Glutamatergic neuron (in vitro differentiated cells): ENCODE results near the gene TSC22D1. TPM values are rescaled to one million over a fixed set of nuclear protein-coding genes. Genes with fewer than 3 reads are reported as not detected.

Experiments
- DNase-seq: peaks from one replicate; pipeline ENCODE4 v3.0.0; 2022
- H3K27ac Mint-ChIP-seq: one replicate; pipeline ENCODE4 v1.8.0; 2020; ENCODE audit warnings: mild to moderate bottlenecking, mixed read lengths, inconsistent platforms; ENCODE audit not compliant: unreplicated experiment
- H3K27me3 Mint-ChIP-seq: one replicate; pipeline ENCODE4 v1.8.0; 2020; ENCODE audit warnings: mild to moderate bottlenecking, moderate library complexity, mixed read lengths, inconsistent platforms; ENCODE audit not compliant: unreplicated experiment
- H3K36me3 Mint-ChIP-seq: one replicate; pipeline ENCODE4 v1.8.0; 2020; ENCODE audit warnings: mild to moderate bottlenecking, mixed read lengths, inconsistent platforms; ENCODE audit not compliant: unreplicated experiment
- H3K4me1 Mint-ChIP-seq: one replicate; pipeline ENCODE4 v1.8.0; 2020; ENCODE audit warnings: mild to moderate bottlenecking, low read depth, mixed read lengths, inconsistent platforms; ENCODE audit not compliant: unreplicated experiment
- H3K4me3 Mint-ChIP-seq: one replicate; pipeline ENCODE4 v1.8.0; 2020; ENCODE audit warnings: mild to moderate bottlenecking, mixed read lengths, inconsistent platforms; ENCODE audit not compliant: unreplicated experiment
- H3K9me3 Mint-ChIP-seq: one replicate; pipeline ENCODE4 v1.8.0; 2020; ENCODE audit warnings: mild to moderate bottlenecking, moderate library complexity, mixed read lengths, inconsistent platforms; ENCODE audit not compliant: unreplicated experiment
- CTCF ChIP-seq: fragments of 200-600 bp; sonication (generic); IDR thresholded peaks from one replicate; pipeline ENCODE4 v1.5.0; 2021; ENCODE audit not compliant: partially characterized antibody, unreplicated experiment
- long read RNA-seq: library from polyadenylated mRNA; unstranded; transcript quantifications from one replicate; pipeline ENCODE4 v2.0.0, GENCODE V29; 2020; ENCODE audit not compliant: unreplicated experiment
- total RNA-seq: library from RNA; stranded (reverse); fragmentation: NEBNext Ultra II Directional; extraction: Animal tissue kit (Norgen Biotek cat#: 25700); gene quantifications from one replicate; pipeline ENCODE4 v1.2.1, GENCODE V29; 2021; ENCODE audit not compliant: unreplicated experiment

The TSC22D1 gene
- 111 TPM for total RNA-seq
- long read RNA-seq, full-length matches to known transcripts, result 144 of 147 reads
- long read RNA-seq, partial matches to known transcripts, result 1 of 147 reads
- long read RNA-seq, other reads (novel, unspliced or antisense), result 2 of 147 reads

GRCh38 chr13:44575741-44576350 is at the start of gene TSC22D1:
TSC22D1 (minus strand) TSS chr13:44576330; CDS start chr13:44576074, 256 bp downstream.
- peak; percentile 52 for DNase-seq
- Mint-ChIP-seq H3K36me3 (no peaks in the 10 kb centered on the region), H3K4me3 (peak within 1 kb of the TSS; percentile 91), H3K27ac (peak within 1 kb of the TSS; percentile 92), H3K4me1 (peaks cover 38% of the 10 kb centered on the region), H3K27me3 (peaks cover 9% of the 10 kb centered on the region), H3K9me3 (peaks cover 16% of the 10 kb centered on the region)
- TF ChIP-seq CTCF, result no peak

GRCh38 chr13:44622708-44623107 is 46.6 kb upstream of the TSC22D1 start:
- no peak for TF ChIP-seq CTCF
- peaks cover 2% of the 10 kb centered on the region for H3K27me3 Mint-ChIP-seq
- no peak overlapping the region for H3K4me3 Mint-ChIP-seq
- H3K4me1 Mint-ChIP-seq, result no peaks in the 10 kb centered on the region
- H3K27ac Mint-ChIP-seq, result no peak overlapping the region
- DNase-seq, result no peak
- H3K36me3 Mint-ChIP-seq, result no peaks in the 10 kb centered on the region
- H3K9me3 Mint-ChIP-seq, result no peaks in the 10 kb centered on the region

- no peak for TF ChIP-seq CTCF
- Mint-ChIP-seq H3K4me3 (no peak overlapping the region), H3K9me3 (no peaks in the 10 kb centered on the region), H3K4me1 (no peaks in the 10 kb centered on the region), H3K36me3 (no peaks in the 10 kb centered on the region), H3K27ac (no peak overlapping the region), H3K27me3 (peaks cover 2% of the 10 kb centered on the region)
- DNase-seq, result no peak
Observed at GRCh38 chr13:44622261-44622660, 46.1 kb upstream of the TSC22D1 start.

DNA sequence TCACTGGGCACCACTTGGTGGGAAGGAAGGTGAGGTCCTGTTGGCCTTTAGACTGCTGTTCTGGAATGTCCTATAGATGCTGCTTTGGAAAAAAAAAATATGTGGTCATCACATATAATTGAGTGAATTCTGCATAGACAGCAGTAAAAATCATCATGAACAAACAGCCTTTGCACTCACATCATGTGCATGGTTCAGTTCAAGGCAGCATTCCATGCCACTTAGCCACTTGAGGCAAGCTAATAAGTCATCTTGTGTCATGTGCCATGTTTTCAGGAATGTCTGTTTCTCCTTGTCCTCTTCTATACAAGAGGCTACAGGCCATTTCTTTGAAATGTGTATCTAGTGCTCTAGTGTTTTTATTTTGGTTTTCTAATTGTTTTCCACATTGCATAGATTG is 43.9 kb upstream of the TSC22D1 start:
- peaks cover 2% of the 10 kb centered on the region for H3K27me3 Mint-ChIP-seq

More for the DNA sequence above, 43.9 kb upstream of the TSC22D1 start:
- Mint-ChIP-seq H3K27ac (no peak overlapping the region), H3K36me3 (no peaks in the 10 kb centered on the region), H3K9me3 (no peaks in the 10 kb centered on the region), H3K4me3 (no peak overlapping the region), H3K4me1 (no peaks in the 10 kb centered on the region)
- no peak for TF ChIP-seq CTCF
- DNase-seq, result no peak
